ENCODE data around the gene CDKN1B.
A peak's percentile ranks its signal among the peaks of the same experiment; 100 is the strongest.

DNA sequence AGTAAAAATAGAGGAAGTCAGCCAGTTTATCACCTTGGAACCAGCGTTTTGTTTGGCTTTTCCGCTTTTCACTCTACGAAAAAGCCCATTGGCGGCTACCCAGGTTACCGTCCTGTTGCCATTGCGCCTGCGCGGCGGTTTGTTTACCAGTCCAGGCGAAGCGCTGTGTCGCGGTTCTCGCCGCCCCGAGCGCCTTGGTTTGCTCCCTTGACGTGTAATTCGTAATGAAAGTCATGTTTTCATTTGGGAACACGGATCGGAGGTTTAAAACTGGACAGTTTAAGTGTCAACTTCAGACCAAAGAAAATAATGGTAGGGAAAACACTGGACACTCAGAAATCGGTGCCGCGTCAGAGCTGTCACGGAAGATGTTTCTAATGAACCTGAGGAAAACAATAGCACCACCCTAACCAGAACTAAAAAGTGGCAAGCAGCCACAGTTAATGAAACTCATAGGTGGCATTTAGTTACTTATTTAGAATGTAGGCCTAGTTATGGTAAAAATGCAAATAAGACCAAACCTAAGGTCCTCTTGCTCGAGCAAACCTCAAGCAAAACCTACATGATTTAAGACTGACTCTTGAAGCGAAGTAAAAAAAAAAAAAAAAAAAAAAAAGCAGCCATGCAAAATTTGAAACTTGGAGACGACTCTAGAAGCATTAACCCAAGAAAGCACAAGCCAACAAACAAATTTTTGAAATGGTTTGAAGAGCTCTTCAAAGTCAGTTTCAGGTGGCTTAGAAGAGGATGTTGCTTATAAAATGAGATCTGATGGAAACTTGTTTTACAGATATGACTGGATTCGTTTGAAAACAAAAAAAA is 20.4 kb upstream of the CDKN1B start:
- TF ChIP-seq, protein P1, sequence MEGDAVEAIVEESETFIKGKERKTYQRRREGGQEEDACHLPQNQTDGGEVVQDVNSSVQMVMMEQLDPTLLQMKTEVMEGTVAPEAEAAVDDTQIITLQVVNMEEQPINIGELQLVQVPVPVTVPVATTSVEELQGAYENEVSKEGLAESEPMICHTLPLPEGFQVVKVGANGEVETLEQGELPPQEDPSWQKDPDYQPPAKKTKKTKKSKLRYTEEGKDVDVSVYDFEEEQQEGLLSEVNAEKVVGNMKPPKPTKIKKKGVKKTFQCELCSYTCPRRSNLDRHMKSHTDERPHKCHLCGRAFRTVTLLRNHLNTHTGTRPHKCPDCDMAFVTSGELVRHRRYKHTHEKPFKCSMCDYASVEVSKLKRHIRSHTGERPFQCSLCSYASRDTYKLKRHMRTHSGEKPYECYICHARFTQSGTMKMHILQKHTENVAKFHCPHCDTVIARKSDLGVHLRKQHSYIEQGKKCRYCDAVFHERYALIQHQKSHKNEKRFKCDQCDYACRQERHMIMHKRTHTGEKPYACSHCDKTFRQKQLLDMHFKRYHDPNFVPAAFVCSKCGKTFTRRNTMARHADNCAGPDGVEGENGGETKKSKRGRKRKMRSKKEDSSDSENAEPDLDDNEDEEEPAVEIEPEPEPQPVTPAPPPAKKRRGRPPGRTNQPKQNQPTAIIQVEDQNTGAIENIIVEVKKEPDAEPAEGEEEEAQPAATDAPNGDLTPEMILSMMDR (IDR thresholded peaks at IDR 0.05 in 4 of 5, conservative IDR thresholded peaks at IDR 0.05 in 1 of 5), result no peak
- peak; percentile 65 to 81 for TF ChIP-seq POLR2A (IDR thresholded peaks at IDR 0.05)
